GM12801 (cell line): Measurements from ENCODE around the gene HRAS.

ENCODE experiments used
- TF ChIP-seq, protein P1 (sequence below): IDR thresholded peaks from one replicate; pipeline ENCODE4 v1.5.1; 2011; ENCODE audit warnings: control low read depth; ENCODE audit not compliant: insufficient read length; ENCODE audit errors: extremely low read depth

The HRAS gene

DNA sequence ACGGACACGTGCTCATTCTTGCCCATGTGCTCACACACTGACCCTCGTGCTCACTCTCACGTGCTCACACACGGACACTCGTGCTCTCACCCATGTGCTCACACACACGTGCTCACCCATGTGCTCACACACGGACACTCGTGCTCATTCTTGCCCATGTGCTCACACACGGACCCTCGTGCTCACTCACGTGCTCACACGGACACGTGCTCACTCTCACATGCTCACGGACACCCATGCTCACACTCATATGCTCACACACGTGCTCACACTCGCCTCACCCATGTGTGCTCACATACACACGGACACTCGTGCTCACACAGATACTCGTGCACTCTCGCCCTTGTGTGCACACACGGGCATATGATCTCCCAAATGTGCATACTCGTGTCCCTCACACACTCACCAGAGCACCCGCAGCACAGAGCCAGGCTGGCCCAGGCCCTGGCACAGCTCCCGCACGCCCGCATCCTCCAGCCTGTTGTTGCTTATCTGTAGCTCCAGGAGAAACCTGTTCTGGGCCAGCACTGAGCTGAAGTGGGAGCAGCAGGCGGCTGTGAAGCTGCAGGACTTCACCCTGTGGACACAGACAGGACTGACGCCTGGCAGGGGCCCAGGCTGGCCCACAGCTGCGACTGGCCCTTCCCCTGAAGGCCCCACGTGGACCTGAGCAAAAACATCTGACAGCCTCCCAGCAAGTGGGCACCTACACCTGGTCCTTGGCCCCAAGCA lies 37.6 kb downstream of the HRAS start:
- TF ChIP-seq, protein P1, sequence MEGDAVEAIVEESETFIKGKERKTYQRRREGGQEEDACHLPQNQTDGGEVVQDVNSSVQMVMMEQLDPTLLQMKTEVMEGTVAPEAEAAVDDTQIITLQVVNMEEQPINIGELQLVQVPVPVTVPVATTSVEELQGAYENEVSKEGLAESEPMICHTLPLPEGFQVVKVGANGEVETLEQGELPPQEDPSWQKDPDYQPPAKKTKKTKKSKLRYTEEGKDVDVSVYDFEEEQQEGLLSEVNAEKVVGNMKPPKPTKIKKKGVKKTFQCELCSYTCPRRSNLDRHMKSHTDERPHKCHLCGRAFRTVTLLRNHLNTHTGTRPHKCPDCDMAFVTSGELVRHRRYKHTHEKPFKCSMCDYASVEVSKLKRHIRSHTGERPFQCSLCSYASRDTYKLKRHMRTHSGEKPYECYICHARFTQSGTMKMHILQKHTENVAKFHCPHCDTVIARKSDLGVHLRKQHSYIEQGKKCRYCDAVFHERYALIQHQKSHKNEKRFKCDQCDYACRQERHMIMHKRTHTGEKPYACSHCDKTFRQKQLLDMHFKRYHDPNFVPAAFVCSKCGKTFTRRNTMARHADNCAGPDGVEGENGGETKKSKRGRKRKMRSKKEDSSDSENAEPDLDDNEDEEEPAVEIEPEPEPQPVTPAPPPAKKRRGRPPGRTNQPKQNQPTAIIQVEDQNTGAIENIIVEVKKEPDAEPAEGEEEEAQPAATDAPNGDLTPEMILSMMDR = no peak

DNA sequence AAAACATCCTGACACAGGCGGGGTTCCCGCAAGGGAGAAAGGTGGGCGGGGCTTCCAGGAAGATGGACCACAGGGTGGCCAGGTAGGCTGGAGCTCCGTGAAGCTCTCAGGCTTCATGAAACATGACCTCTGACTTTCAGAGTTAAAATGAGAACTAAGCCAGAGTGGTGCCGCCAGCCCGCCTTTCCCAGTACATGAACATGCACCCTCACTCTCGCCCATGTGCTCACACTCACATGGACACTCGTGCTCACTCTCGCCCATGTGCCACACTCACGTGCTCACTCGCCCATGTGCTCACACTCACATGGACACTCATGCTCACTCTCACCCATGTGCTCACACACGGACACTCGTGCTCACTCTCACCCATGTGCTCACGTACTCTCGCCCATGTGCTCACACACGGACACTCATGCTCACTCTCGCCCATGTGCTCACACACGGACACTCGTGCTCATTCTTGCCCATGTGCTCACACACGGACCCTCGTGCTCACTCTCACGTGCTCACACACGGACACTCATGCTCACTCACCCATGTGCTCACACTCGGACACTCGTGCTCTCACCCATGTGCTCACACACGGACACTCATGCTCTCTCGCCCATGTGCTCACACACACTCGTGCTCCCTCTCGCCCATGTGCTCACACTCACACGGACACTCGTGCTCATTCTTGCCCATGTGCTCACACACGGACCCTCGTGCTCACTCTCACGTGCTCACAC lies 38.4 kb downstream of the HRAS start:
- TF ChIP-seq, protein P1 = no peak

DNA sequence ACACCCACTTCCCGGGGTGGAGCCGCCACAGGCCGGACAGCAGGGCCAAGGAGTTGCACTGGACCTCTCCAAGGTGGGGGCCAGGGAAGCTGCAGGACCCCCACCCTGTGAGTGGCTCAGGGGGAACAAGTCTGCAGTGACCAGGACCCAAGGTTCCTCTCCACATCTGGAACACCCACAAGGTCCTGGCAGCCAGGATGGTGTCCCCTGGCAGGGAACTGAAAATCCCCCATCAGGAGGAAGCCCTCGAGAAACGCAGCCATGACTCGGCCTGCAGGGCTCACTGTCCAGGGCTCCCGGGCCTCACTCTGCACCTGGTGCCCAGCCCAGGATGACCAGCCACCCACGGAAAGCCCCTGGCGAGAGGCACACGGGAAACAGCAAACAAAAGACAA lies 39.8 kb downstream of the HRAS start:
- TF ChIP-seq, protein P1 = no peak

DNA sequence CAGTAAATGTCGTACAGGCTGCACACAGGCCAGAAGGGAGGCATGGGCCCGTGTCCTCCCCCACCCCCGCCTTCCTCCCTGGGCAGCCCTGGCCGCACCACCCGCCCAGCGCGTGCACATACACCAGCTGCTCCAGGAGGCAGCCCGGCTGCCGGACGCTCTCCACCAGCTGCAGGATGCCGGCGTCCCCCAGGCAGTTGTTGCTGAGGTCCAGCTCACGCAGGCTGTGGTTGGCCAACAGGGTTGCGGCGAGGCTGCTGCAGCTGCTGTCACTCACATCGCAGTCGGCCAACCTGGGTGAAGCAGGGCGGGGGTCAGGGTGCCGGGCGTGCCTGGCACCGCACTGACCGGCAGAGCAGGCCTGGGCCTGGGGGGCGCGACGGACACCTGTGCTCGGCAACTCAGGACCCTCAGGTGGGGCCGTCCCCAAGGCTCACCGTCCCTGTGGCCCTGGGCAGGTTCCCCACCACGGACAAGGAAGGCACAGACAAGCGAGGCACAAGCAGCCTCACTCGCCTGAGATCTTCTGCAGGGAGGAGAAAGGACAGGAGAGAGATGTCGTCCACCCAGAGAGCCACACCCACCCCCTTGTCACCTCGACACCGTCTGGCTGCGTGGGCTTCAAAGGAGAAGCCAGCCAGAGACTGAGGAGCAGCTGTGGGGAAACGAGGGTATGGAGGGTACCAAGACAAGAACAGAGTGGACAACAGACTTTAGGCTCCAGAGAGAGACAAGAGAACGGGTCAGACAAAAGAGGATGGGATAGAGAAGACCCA lies 40.4 kb downstream of the HRAS start:
- TF ChIP-seq, protein P1 = no peak

DNA sequence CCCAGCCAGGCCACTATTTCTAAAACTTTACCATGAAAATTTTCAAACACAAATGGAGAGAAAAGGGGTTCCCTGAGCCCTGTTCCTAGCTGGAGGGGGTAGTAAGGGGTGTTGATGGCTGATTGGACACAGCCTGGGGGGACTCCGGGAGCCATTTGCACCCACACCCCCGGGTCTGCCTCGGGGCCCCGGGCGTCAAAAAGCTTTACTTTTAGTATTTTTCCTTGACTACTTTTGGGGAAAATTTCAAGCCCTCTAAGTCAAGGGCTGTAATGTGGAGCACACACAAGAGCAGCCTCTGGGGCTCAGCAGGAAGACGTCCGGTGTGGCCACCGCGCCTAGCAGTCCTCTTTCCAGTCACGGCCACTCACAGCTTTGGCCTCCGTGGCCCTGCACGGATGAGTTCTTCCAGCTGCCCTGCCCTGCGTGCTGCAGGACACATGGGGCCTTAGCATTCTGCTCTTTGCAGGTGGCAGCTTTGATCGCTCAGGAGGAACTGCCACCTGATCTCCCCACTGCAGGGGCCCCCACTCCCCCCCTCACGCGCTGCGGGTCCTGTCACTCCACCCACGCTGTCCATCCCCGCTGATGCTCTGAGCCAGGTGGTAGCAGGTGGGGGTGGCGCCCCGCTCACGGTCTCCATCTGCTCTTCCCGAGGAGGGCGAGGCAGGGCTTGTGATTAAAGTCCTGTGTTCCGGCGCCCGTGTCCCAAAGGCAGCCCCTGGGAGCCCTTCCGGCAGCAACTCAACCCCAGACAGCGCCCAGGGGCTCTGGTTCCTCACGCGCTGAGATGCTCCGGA lies 42.7 kb downstream of the HRAS start:
- TF ChIP-seq, protein P1 = no peak

DNA sequence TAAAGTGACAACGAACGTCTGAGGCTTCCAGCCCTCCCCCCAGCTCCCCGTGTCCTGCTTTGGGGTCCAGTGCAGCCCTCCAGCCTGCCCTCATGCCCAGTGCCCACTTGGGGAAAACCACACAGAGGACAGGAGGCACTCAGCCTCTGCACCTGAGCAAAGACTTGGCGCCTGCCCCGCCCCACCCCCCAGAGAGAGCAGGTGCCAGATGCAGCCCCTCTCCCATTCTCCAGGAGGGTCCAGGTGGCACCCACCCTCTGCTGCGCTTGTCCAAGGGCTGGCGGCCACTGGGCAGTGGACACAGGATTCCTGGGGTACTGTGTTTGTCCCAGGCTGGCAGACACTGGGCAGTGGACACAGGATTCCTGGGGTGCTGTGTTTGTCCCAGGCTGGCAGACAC lies 44.0 kb downstream of the HRAS start:
- TF ChIP-seq, protein P1 = no peak

DNA sequence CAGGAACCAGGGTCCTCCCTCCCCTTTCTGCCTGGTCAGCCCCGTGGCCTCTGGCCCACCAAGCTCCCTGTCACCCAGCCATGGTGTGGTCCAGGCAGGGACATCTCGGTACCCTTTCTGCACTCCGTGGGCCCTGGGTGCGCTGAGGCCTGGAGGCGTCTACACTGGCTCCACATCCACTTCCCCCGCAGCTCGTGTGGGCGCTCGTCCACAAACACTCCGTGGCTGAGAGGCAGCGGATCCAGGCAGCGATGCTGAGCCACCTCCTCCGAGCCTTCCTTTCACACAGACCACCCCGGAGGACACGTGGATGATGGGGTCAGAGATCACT lies 44.5 kb downstream of the HRAS start:
- TF ChIP-seq, protein P1 = no peak
